H1 (cell line): Measurements from ENCODE around the gene PGLYRP1. TPM values are rescaled to one million over a fixed set of nuclear protein-coding genes. Genes with fewer than 3 reads are reported as not detected.

Experiments used
- CTCF ChIA-PET: fragments of 300-600 bp; sonication (Branson Sonifier 250); formaldehyde crosslinking; loops from one replicate; lab custom pipeline; 2021; ENCODE audit not compliant: partially characterized antibody; lab: Charles Lee
- POLR2A ChIA-PET: fragments of 300-600 bp; sonication (Branson Sonifier 250); formaldehyde crosslinking; loops from one replicate; lab custom pipeline; 2021; ENCODE audit warnings: inconsistent platforms; ENCODE audit not compliant: partially characterized antibody; lab: Charles Lee
- DNase-seq, 2 experiments: peaks; one replicate each; pipeline versions ENCODE4 v3.0.0 to v3.0.0-alpha.2; 2010 to 2022; ENCODE audit warnings: low spot score in 2 of 2, low read depth in 1 of 2, mixed read lengths in 1 of 2
- FAIRE-seq: peaks from 2 replicates; lab custom pipeline; 2011; peaks lifted over from hg19 to GRCh38; lab: Jason Lieb, UNC
- H2AFZ ChIP-seq: 2 replicates; pipeline ENCODE4 v1.8.1; 2012; ENCODE audit warnings: low read length, inconsistent platforms
- H2AK5ac ChIP-seq: 2 replicates; pipeline ENCODE4 v1.6.1; 2013; ENCODE audit warnings: low read depth, low read length
- H2BK120ac ChIP-seq: replicated peaks from 2 replicates; pipeline ENCODE3; 2013; ENCODE audit warnings: low read depth, low read length, inconsistent platforms
- H2BK12ac ChIP-seq: 2 replicates; pipeline ENCODE4 v1.6.1; 2013; ENCODE audit warnings: low read depth, low read length
- H2BK15ac ChIP-seq: 2 replicates; pipeline ENCODE4 v1.6.1; 2013; ENCODE audit warnings: low read length
- H2BK20ac ChIP-seq: 2 replicates; pipeline ENCODE4 v1.6.1; 2013; ENCODE audit warnings: low read length
- H2BK5ac ChIP-seq: 2 replicates; pipeline ENCODE4 v1.6.1; 2013; ENCODE audit warnings: low read depth, low read length
- H3K14ac ChIP-seq: 2 replicates; pipeline ENCODE4 v1.6.1; 2013; ENCODE audit warnings: inconsistent platforms; ENCODE audit not compliant: insufficient read length
- H3K18ac ChIP-seq: 2 replicates; pipeline ENCODE4 v1.6.1; 2013; ENCODE audit warnings: low read length; ENCODE audit errors: extremely low read depth
- H3K23ac ChIP-seq: 2 replicates; pipeline ENCODE4 v1.6.1; 2013; ENCODE audit warnings: inconsistent platforms; ENCODE audit not compliant: insufficient read length
- H3K23me2 ChIP-seq: 2 replicates; pipeline ENCODE4 v1.6.1; 2013; ENCODE audit warnings: low read depth, low read length
- H3K27ac ChIP-seq: 2 replicates; pipeline ENCODE4 v1.6.1; 2011; ENCODE audit warnings: low read depth, low read length, inconsistent platforms
- H3K27me3 ChIP-seq, 4 experiments: replicated peaks in 1 of 4; 1 replicate in 1 of 4; 2 replicates in 3 of 4; pipeline versions ENCODE4 v1.6.1 to v1.8.1; 2011 to 2013; ENCODE audit warnings: low read length in 3 of 4, mild to moderate bottlenecking in 3 of 4, inconsistent platforms in 2 of 4, mixed read lengths in 2 of 4, moderate library complexity in 1 of 4; ENCODE audit not compliant: control insufficient read depth in 3 of 4, insufficient read depth in 3 of 4; ENCODE audit errors: extremely low read depth in 1 of 4
- H3K36me3 ChIP-seq, 4 experiments: 2 replicates each; pipeline versions ENCODE4 v1.6.1 to v1.8.1; 2011 to 2013; ENCODE audit warnings: mild to moderate bottlenecking in 4 of 4, low read length in 3 of 4, moderate library complexity in 2 of 4, control low read depth in 1 of 4, inconsistent platforms in 1 of 4; ENCODE audit not compliant: insufficient read depth in 4 of 4, control insufficient read depth in 2 of 4
- H3K4ac ChIP-seq: replicated peaks from 2 replicates; pipeline ENCODE3; 2013; ENCODE audit warnings: low read length, low read depth, mixed read lengths, inconsistent platforms; ENCODE audit not compliant: insufficient read length
- H3K4me1 ChIP-seq, 4 experiments: replicated peaks in 1 of 4; 1 replicate in 1 of 4; 2 replicates in 3 of 4; pipeline versions ENCODE4 v1.6.1 to v1.8.1; 2011 to 2013; ENCODE audit warnings: low read length in 3 of 4, inconsistent platforms in 2 of 4, mixed read lengths in 1 of 4; ENCODE audit not compliant: insufficient read depth in 4 of 4, control insufficient read depth in 3 of 4
- H3K4me2 ChIP-seq, 2 experiments: 2 replicates each; pipeline versions ENCODE4 v1.6.1 to v1.8.1; 2011 to 2013; ENCODE audit warnings: low read depth in 2 of 2, low read length in 2 of 2, control low read depth in 1 of 2, inconsistent platforms in 1 of 2, mild to moderate bottlenecking in 1 of 2; ENCODE audit not compliant: insufficient read depth in 1 of 2
- H3K4me3 ChIP-seq, 4 experiments: fragments of 200-600, 300-600 bp in 1 of 4; sonication (generic), shearing (Covaris generic), sonication (Bioruptor Twin) in 1 of 4; 2 replicates each; pipeline versions ENCODE4 v1.5.1 to v1.8.1; 2011 to 2016; ENCODE audit warnings: low read length in 4 of 4, low read depth in 3 of 4, control low read depth in 2 of 4, inconsistent platforms in 2 of 4, mild to moderate bottlenecking in 2 of 4, mixed read lengths in 1 of 4, moderate library complexity in 1 of 4; ENCODE audit not compliant: insufficient read depth in 2 of 4; ENCODE audit errors: extremely low read depth in 1 of 4
- H3K56ac ChIP-seq: replicated peaks from 2 replicates; pipeline ENCODE3; 2013; ENCODE audit warnings: low read depth, mild to moderate bottlenecking, mixed read lengths, low read length, inconsistent platforms; ENCODE audit not compliant: insufficient read length
- H3K79me1 ChIP-seq: 2 replicates; pipeline ENCODE4 v1.6.1; 2013; ENCODE audit warnings: low read depth, low read length, control low read depth
- H3K79me2 ChIP-seq, 2 experiments: 2 replicates each; pipeline versions ENCODE4 v1.6.1 to v1.8.1; 2012 to 2013; ENCODE audit warnings: low read length in 2 of 2, mild to moderate bottlenecking in 2 of 2, inconsistent platforms in 1 of 2; ENCODE audit not compliant: insufficient read depth in 2 of 2, control insufficient read depth in 1 of 2
- H3K9ac ChIP-seq, 4 experiments: replicated peaks in 1 of 4; 1 replicate in 1 of 4; 2 replicates in 3 of 4; pipeline versions ENCODE4 v1.6.1 to v1.8.1; 2011 to 2013; ENCODE audit warnings: low read depth in 3 of 4, low read length in 3 of 4, control low read depth in 2 of 4, mild to moderate bottlenecking in 2 of 4, moderate library complexity in 2 of 4, inconsistent platforms in 1 of 4; ENCODE audit errors: extremely low read depth in 1 of 4
- H3K9me3 ChIP-seq, 2 experiments: 2 replicates each; pipeline versions ENCODE4 v1.6.1 to v1.8.1; 2012 to 2013; ENCODE audit warnings: mild to moderate bottlenecking in 2 of 2, moderate library complexity in 2 of 2, control low read depth in 1 of 2, inconsistent platforms in 1 of 2, low read depth in 1 of 2, low read length in 1 of 2, mixed read lengths in 1 of 2; ENCODE audit not compliant: insufficient read depth in 2 of 2
- H4K20me1 ChIP-seq, 2 experiments: replicated peaks in 1 of 2; 2 replicates each; pipeline versions ENCODE3 to v1.8.1; 2011 to 2013; ENCODE audit warnings: inconsistent platforms in 2 of 2, low read length in 2 of 2, mild to moderate bottlenecking in 1 of 2; ENCODE audit not compliant: insufficient read depth in 2 of 2, control insufficient read depth in 1 of 2
- H4K5ac ChIP-seq: 2 replicates; pipeline ENCODE4 v1.6.1; 2013; ENCODE audit warnings: low read length, low read depth, mixed read lengths, inconsistent platforms; ENCODE audit not compliant: insufficient read length
- H4K8ac ChIP-seq: 2 replicates; pipeline ENCODE4 v1.8.0; 2013; ENCODE audit warnings: mild to moderate bottlenecking, moderate library complexity, low read length, inconsistent platforms; ENCODE audit not compliant: insufficient read depth; ENCODE audit errors: extremely low read depth
- H4K91ac ChIP-seq: replicated peaks from 2 replicates; pipeline ENCODE3; 2013; ENCODE audit warnings: low read length, mixed read lengths, inconsistent platforms; ENCODE audit not compliant: insufficient read length
- ATF3 ChIP-seq: IDR thresholded peaks from 2 replicates; pipeline ENCODE4 v1.6.1; 2011; ENCODE audit warnings: low read depth, mild to moderate bottlenecking, low read length; ENCODE audit not compliant: insufficient read depth
- EGR1 ChIP-seq: IDR thresholded peaks from 2 replicates; pipeline ENCODE4 v1.6.1; 2011; ENCODE audit warnings: low read depth, low read length, borderline replicate concordance
- WGBS, 2 experiments: shearing (Covaris generic) in 1 of 2; methylation state at CpG; one replicate each; pipeline versions ENCODE4 v1.1.6 to v1.1.7; 2013 to 2015; ENCODE audit warnings: low lambda C conversion rate in 2 of 2, mixed read lengths in 2 of 2, inconsistent platforms in 1 of 2, low coverage in 1 of 2, missing lambda C conversion rate in 1 of 2; ENCODE audit not compliant: insufficient replicate concordance in 2 of 2, insufficient coverage in 1 of 2, insufficient read length in 1 of 2; ENCODE audit errors: extremely low coverage in 1 of 2, missing lambda C conversion rate in 1 of 2; 5-methylcytosine and 5-hydroxymethylcytosine counted together
- polyA plus RNA-seq, 7 experiments: library from polyadenylated mRNA; depleted of rRNA in 3 of 7; stranded (reverse) in 5 of 7; unstranded in 2 of 7; fragments of >200 nt in 5 of 7; fragments of 200-250 nt in 2 of 7; gene quantifications; 1 replicate in 5 of 7; 2 replicates in 1 of 7; 4 replicates in 1 of 7; pipeline versions ENCODE4 v1.2.1 to v1.2.3, GENCODE V29; 2011 to 2013; ENCODE audit warnings: missing spikeins in 2 of 7, mixed read lengths in 2 of 7
- total RNA-seq: library from RNA; stranded (reverse); fragmentation: NEBNext Ultra II Directional; extraction: Animal tissue kit (Norgen Biotek cat#: 25700); gene quantifications from 2 replicates; pipeline ENCODE4 v1.2.1, GENCODE V29; 2021

Gene PGLYRP1
- total and polyA plus RNA-seq, 2 of the 8 experiments (the other 6 are each of a cell fraction or from before 2014, with no cell fraction given) = not detected

GRCh38 chr19:46016426-46017094 lies 6.3 kb downstream of the PGLYRP1 start:
- Histone ChIP-seq H3K9me3 (no peaks in the 10 kb centered on the region), H4K20me1 (peaks cover 2 to 11% of the 10 kb centered on the region in 2 experiments), H3K4me2 (peak overlapping the region; percentile 85 to 99), H3K79me2 (no peaks in the 10 kb centered on the region), H3K9ac (no peak overlapping the region; a peak in 2 of 7 replicates), H2BK120ac (no peak overlapping the region), H4K8ac (no peak overlapping the region), H2AFZ (no peak overlapping the region), H4K91ac (no peak overlapping the region), H4K5ac (no peak overlapping the region), H3K23ac (no peak overlapping the region), H3K4ac (no peak overlapping the region), H3K56ac (no peak overlapping the region), H3K4me1 (peaks cover 0 to 10% (median 9%) of the 10 kb centered on the region in 4 experiments; a peak in 6 of 7 replicates), H2BK12ac (no peak overlapping the region; the same call in 1 of the 2 replicates), H3K23me2 (peaks cover 19% of the 10 kb centered on the region; the same call in 1 of the 2 replicates), H3K27ac (no peak overlapping the region), H3K36me3 (no peaks in the 10 kb centered on the region; a peak in 2 of 8 replicates), H3K4me3 (peak overlapping the region; percentile 30 to 55 (median 45); a peak in 7 of 8 replicates), H2BK15ac (0 out of 2 replicates have a peak overlapping the region, but pooled peaks have one; percentile 81), H2AK5ac (no peak overlapping the region), H2BK5ac (no peak overlapping the region), H3K14ac (no peak overlapping the region), H3K27me3 (peaks cover 5 to 21% (median 19%) of the 10 kb centered on the region in 4 experiments), H3K79me1 (no peaks in the 10 kb centered on the region), H2BK20ac (no peak overlapping the region), H3K18ac (peak overlapping the region; percentile 83; the same call in 1 of the 2 replicates)
- FAIRE-seq (no peak), DNase-seq (peak in 1 of 2 experiments; percentile 86)
- 9% methylated on average over 22 of the region's 48 CpGs; no CpG with 5 or more reads in 1 of the 2 experiments for WGBS, 2 experiments
- ChIA-PET CTCF (interaction anchor here (0.6 to 4.3 kb wide), 15 partner anchors 11 to 356 kb away, joined by 3 to 44 read pairs (median 5); no protein-coding TSS in a partner anchor), POLR2A (interaction anchor here (0.8 to 1.5 kb wide), 2 partner anchors 9 to 11 kb away, joined by 3 to 4 read pairs; no protein-coding TSS in a partner anchor)
- TF ChIP-seq ATF3 (no peak), EGR1 (no peak)
